Central memory CD8-positive, alpha-beta T cell (primary cell): ENCODE results near the gene COL26A1.

Source experiments
- ATAC-seq: fragments of 150-1000 bp; cut with Tn5 transposase; replicated peaks from 2 replicates; pipeline ENCODE4 v1.10.0; 2022; ENCODE audit warnings: mild to moderate bottlenecking, moderate FRiP score, moderate number of reproducible peaks; ENCODE audit not compliant: poor library complexity, severe bottlenecking; ENCODE audit errors: extremely low read depth
- DNase-seq, 2 donors: peaks; one replicate each; pipeline ENCODE4 v3.0.0; 2021; ENCODE audit warnings: low spot score in 2 of 2
- H3K27ac Mint-ChIP-seq: one replicate; pipeline ENCODE4 v1.8.0; 2022; ENCODE audit warnings: low read depth, mild to moderate bottlenecking, moderate library complexity, mixed read lengths
- H3K27me3 Mint-ChIP-seq: one replicate; pipeline ENCODE4 v1.8.0; 2022; ENCODE audit warnings: mixed read lengths
- H3K36me3 Mint-ChIP-seq: one replicate; pipeline ENCODE4 v1.8.0; 2022; ENCODE audit warnings: mild to moderate bottlenecking, moderate library complexity, mixed read lengths; ENCODE audit not compliant: insufficient read depth
- H3K4me1 Mint-ChIP-seq: one replicate; pipeline ENCODE4 v1.8.0; 2022; ENCODE audit warnings: mixed read lengths
- H3K4me3 Mint-ChIP-seq: one replicate; pipeline ENCODE4 v1.8.0; 2022; ENCODE audit warnings: mild to moderate bottlenecking, moderate library complexity, mixed read lengths
- H3K9me3 Mint-ChIP-seq: one replicate; pipeline ENCODE4 v1.8.0; 2022; ENCODE audit warnings: mixed read lengths

The COL26A1 gene

GRCh38 chr7:101506531-101506930, 143.9 kb downstream of the COL26A1 start:
- no peak for ATAC-seq
- Mint-ChIP-seq H3K27me3 (peaks cover 40% of the 10 kb centered on the region), H3K4me3 (no peak overlapping the region), H3K9me3 (no peaks in the 10 kb centered on the region), H3K4me1 (no peaks in the 10 kb centered on the region), H3K27ac (no peak overlapping the region), H3K36me3 (peaks cover 3% of the 10 kb centered on the region)
- no peak for DNase-seq

GRCh38 chr7:101507327-101507726, 144.7 kb downstream of the COL26A1 start:
- Mint-ChIP-seq H3K36me3 (peaks cover 3% of the 10 kb centered on the region), H3K4me1 (no peaks in the 10 kb centered on the region), H3K9me3 (no peaks in the 10 kb centered on the region), H3K27me3 (peaks cover 48% of the 10 kb centered on the region), H3K27ac (no peak overlapping the region), H3K4me3 (no peak overlapping the region)
- DNase-seq (no peak), ATAC-seq (no peak)

GRCh38 chr7:101507791-101508252, 145.1 kb downstream of the COL26A1 start:
- Mint-ChIP-seq H3K27ac (no peak overlapping the region), H3K36me3 (peaks cover 3% of the 10 kb centered on the region), H3K4me1 (no peaks in the 10 kb centered on the region), H3K9me3 (no peaks in the 10 kb centered on the region), H3K4me3 (no peak overlapping the region), H3K27me3 (peaks cover 50% of the 10 kb centered on the region)
- DNase-seq (no peak), ATAC-seq (no peak)

GRCh38 chr7:101510297-101510696, 147.6 kb downstream of the COL26A1 start:
- ATAC-seq: no peak
- DNase-seq: no peak
- H3K27me3 Mint-ChIP-seq: peaks cover 50% of the 10 kb centered on the region
- H3K27ac Mint-ChIP-seq: no peak overlapping the region
- no peaks in the 10 kb centered on the region for H3K9me3 Mint-ChIP-seq
- H3K4me3 Mint-ChIP-seq: no peak overlapping the region
- no peaks in the 10 kb centered on the region for H3K4me1 Mint-ChIP-seq
- peaks cover 3% of the 10 kb centered on the region for H3K36me3 Mint-ChIP-seq

- Mint-ChIP-seq H3K4me1 (no peaks in the 10 kb centered on the region), H3K9me3 (no peaks in the 10 kb centered on the region), H3K27ac (no peak overlapping the region), H3K4me3 (no peak overlapping the region), H3K27me3 (peaks cover 52% of the 10 kb centered on the region), H3K36me3 (peaks cover 3% of the 10 kb centered on the region)
- DNase-seq (no peak), ATAC-seq (no peak)
Observed at GRCh38 chr7:101511965-101512364, 149.3 kb downstream of the COL26A1 start.

GRCh38 chr7:101516851-101517250, 154.2 kb downstream of the COL26A1 start:
- peaks cover 21% of the 10 kb centered on the region for H3K27me3 Mint-ChIP-seq
- ATAC-seq (no peak), DNase-seq (no peak)
- H3K4me3 Mint-ChIP-seq: no peak overlapping the region
- no peak overlapping the region for H3K27ac Mint-ChIP-seq
- H3K4me1 Mint-ChIP-seq: no peaks in the 10 kb centered on the region
- no peaks in the 10 kb centered on the region for H3K9me3 Mint-ChIP-seq
- no peaks in the 10 kb centered on the region for H3K36me3 Mint-ChIP-seq

- ATAC-seq: no peak
- peaks cover 17% of the 10 kb centered on the region for H3K27me3 Mint-ChIP-seq
- no peaks in the 10 kb centered on the region for H3K36me3 Mint-ChIP-seq
- no peak overlapping the region for H3K27ac Mint-ChIP-seq
- H3K4me1 Mint-ChIP-seq: no peaks in the 10 kb centered on the region
- H3K9me3 Mint-ChIP-seq: no peaks in the 10 kb centered on the region
- DNase-seq: no peak
- no peak overlapping the region for H3K4me3 Mint-ChIP-seq
Observed at GRCh38 chr7:101517304-101517703, 154.6 kb downstream of the COL26A1 start.

GRCh38 chr7:101518336-101518735, 155.7 kb downstream of the COL26A1 start:
- H3K27ac Mint-ChIP-seq: no peak overlapping the region
- no peaks in the 10 kb centered on the region for H3K9me3 Mint-ChIP-seq
- no peaks in the 10 kb centered on the region for H3K36me3 Mint-ChIP-seq
- peaks cover 14% of the 10 kb centered on the region for H3K27me3 Mint-ChIP-seq
- no peak for DNase-seq
- H3K4me1 Mint-ChIP-seq: no peaks in the 10 kb centered on the region
- no peak for ATAC-seq
- H3K4me3 Mint-ChIP-seq: no peak overlapping the region

GRCh38 chr7:101519324-101520023, 156.8 kb downstream of the COL26A1 start:
- Mint-ChIP-seq H3K27me3 (peaks cover 14% of the 10 kb centered on the region), H3K27ac (no peak overlapping the region), H3K9me3 (no peaks in the 10 kb centered on the region), H3K4me3 (no peak overlapping the region), H3K4me1 (no peaks in the 10 kb centered on the region), H3K36me3 (no peaks in the 10 kb centered on the region)
- ATAC-seq (no peak), DNase-seq (no peak)

- Mint-ChIP-seq H3K27me3 (peaks cover 9% of the 10 kb centered on the region), H3K4me3 (no peak overlapping the region), H3K36me3 (no peaks in the 10 kb centered on the region), H3K4me1 (no peaks in the 10 kb centered on the region), H3K9me3 (no peaks in the 10 kb centered on the region), H3K27ac (no peak overlapping the region)
- no peak for ATAC-seq
- DNase-seq: no peak
Observed at GRCh38 chr7:101521430-101521925, 158.8 kb downstream of the COL26A1 start.

GRCh38 chr7:101522021-101522420, 159.3 kb downstream of the COL26A1 start:
- ATAC-seq: no peak

GRCh38 chr7:101527844-101528667, 165.4 kb downstream of the COL26A1 start:
- Mint-ChIP-seq H3K27ac (no peak overlapping the region), H3K4me3 (no peak overlapping the region), H3K4me1 (no peaks in the 10 kb centered on the region), H3K36me3 (no peaks in the 10 kb centered on the region), H3K27me3 (peaks cover 33% of the 10 kb centered on the region), H3K9me3 (peaks cover 4% of the 10 kb centered on the region)
- DNase-seq (no peak), ATAC-seq (no peak)

More at GRCh38 chr7:101522021-101522420, 159.3 kb downstream of the COL26A1 start:
- Mint-ChIP-seq H3K36me3 (no peaks in the 10 kb centered on the region), H3K27me3 (peaks cover 4% of the 10 kb centered on the region), H3K4me3 (no peak overlapping the region), H3K9me3 (no peaks in the 10 kb centered on the region), H3K4me1 (no peaks in the 10 kb centered on the region), H3K27ac (no peak overlapping the region)
- no peak for DNase-seq

- no peaks in the 10 kb centered on the region for H3K4me1 Mint-ChIP-seq
- ATAC-seq (no peak), DNase-seq (no peak)
- H3K27me3 Mint-ChIP-seq: peaks cover 41% of the 10 kb centered on the region
- H3K27ac Mint-ChIP-seq: no peak overlapping the region
- H3K4me3 Mint-ChIP-seq: no peak overlapping the region
- H3K9me3 Mint-ChIP-seq: peaks cover 4% of the 10 kb centered on the region
- H3K36me3 Mint-ChIP-seq: no peaks in the 10 kb centered on the region
Observed at GRCh38 chr7:101529560-101529959, 166.9 kb downstream of the COL26A1 start.
